ENCODE measurements around the gene SCAP.

SCAP gene

GRCh38 chr3:47452453-47453215 is 23.1 kb downstream of the SCAP start:
- no peak for TF ChIP-seq CTCF (IDR thresholded peaks at IDR 0.05)
- Histone ChIP-seq H3K9me3 (no peaks in the 10 kb centered on the region), H3K27ac (no peak overlapping the region)

GRCh38 chr3:47444103-47444502 is 31.6 kb downstream of the SCAP start:
- no peak for TF ChIP-seq CTCF (IDR thresholded peaks at IDR 0.05)
- Histone ChIP-seq H3K9me3 (no peaks in the 10 kb centered on the region), H3K4me3 (ENCODE audit: low read depth in 1 of 2, low read length in 1 of 2) (no peak overlapping the region), H3K27me3 (no peaks in the 10 kb centered on the region), H3K36me3 (peaks cover 23% of the 10 kb centered on the region), H3K27ac (no peak overlapping the region), H3K4me1 (ENCODE audit: control insufficient read depth in 1 of 2, insufficient read depth in 1 of 2, low read depth in 1 of 2, low read length in 1 of 2) (no peaks in the 10 kb centered on the region)

More at GRCh38 chr3:47452453-47453215, 23.1 kb downstream of the SCAP start:
- Histone ChIP-seq H3K4me3 (ENCODE audit: low read depth in 1 of 2, low read length in 1 of 2) (no peak overlapping the region), H3K4me1 (ENCODE audit: control insufficient read depth in 1 of 2, insufficient read depth in 1 of 2, low read depth in 1 of 2, low read length in 1 of 2) (peaks cover 4 to 6% of the 10 kb centered on the region in 2 experiments), H3K27me3 (no peaks in the 10 kb centered on the region), H3K36me3 (no peaks in the 10 kb centered on the region)

- H3K9me3 ChIP-seq: no peaks in the 10 kb centered on the region
- TF ChIP-seq CTCF (IDR thresholded peaks at IDR 0.05): no peak
- H3K4me3 ChIP-seq (ENCODE audit: low read depth in 1 of 2, low read length in 1 of 2): no peak overlapping the region
- H3K36me3 ChIP-seq: peaks cover 28% of the 10 kb centered on the region
- H3K27ac ChIP-seq: no peak overlapping the region
- H3K4me1 ChIP-seq (ENCODE audit: control insufficient read depth in 1 of 2, insufficient read depth in 1 of 2, low read depth in 1 of 2, low read length in 1 of 2): no peaks in the 10 kb centered on the region
- no peaks in the 10 kb centered on the region for H3K27me3 ChIP-seq
These were observed 32.1 kb downstream of the SCAP start for GRCh38 chr3:47443611-47443995.

- Histone ChIP-seq H3K4me3 (ENCODE audit: low read depth in 1 of 2, low read length in 1 of 2) (no peak overlapping the region), H3K4me1 (ENCODE audit: control insufficient read depth in 1 of 2, insufficient read depth in 1 of 2, low read depth in 1 of 2, low read length in 1 of 2) (no peaks in the 10 kb centered on the region), H3K36me3 (peaks cover 39% of the 10 kb centered on the region), H3K27me3 (no peaks in the 10 kb centered on the region), H3K27ac (no peak overlapping the region), H3K9me3 (no peaks in the 10 kb centered on the region)
- no peak for TF ChIP-seq CTCF (IDR thresholded peaks at IDR 0.05)
These were observed 33.8 kb downstream of the SCAP start for GRCh38 chr3:47441796-47442551.

- no peaks in the 10 kb centered on the region for H3K4me1 ChIP-seq (ENCODE audit: control insufficient read depth in 1 of 2, insufficient read depth in 1 of 2, low read depth in 1 of 2, low read length in 1 of 2)
- H3K27me3 ChIP-seq: no peaks in the 10 kb centered on the region
- H3K4me3 ChIP-seq (ENCODE audit: low read depth in 1 of 2, low read length in 1 of 2): no peak overlapping the region
- H3K9me3 ChIP-seq: no peaks in the 10 kb centered on the region
- H3K27ac ChIP-seq: no peak overlapping the region
- H3K36me3 ChIP-seq: peaks cover 40% of the 10 kb centered on the region
- no peak for TF ChIP-seq CTCF (IDR thresholded peaks at IDR 0.05)
These were observed 35.6 kb downstream of the SCAP start for GRCh38 chr3:47440131-47440530.

Measured in neutrophil (primary cell).